ENCODE data around the gene UCK2.

UCK2 gene

DNA sequence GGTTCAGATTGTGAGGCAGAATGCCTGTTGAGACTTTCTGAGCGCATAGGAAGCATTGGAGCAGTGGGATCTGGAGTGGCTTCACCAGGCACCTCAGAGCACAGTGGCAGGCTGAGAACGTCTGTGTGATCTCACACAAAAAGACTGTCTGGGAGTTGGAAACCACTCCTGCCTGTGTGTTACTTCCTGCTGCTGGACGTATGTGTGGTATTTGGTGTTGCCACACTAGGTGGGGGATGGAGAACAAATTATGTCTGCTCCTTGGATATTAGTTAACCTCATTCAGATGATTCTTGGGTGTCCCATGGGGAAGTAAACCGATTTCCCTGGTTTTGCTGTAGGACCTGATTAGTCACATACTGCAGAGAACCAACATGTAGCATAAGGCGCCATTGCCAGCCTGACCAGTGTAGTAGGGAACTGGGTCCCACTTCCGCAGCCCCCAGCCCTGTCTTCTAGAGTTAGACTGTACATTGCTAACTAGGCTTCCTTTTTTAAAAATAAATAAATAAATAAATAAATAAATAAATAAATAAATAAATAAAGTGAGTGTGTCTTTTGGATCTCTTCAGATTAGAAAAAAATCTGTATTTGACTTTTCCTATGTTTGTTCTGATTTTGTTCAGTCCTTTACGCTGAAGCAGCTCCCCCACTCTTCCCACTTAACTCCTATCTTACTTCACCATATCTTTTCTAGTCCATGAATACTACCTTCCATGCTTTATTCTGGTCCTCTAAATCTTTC, 26.9 kb downstream of the UCK2 start:
- TF ChIP-seq TAF1 (IDR thresholded peaks at IDR 0.05; ENCODE audit: low read depth) (no peak), ZBTB7A (IDR thresholded peaks at IDR 0.05; ENCODE audit: low read depth) (no peak), TEAD4 (IDR thresholded peaks at IDR 0.05) (no peak), MAX (IDR thresholded peaks at IDR 0.05) (no peak), YY1 (IDR thresholded peaks at IDR 0.05; ENCODE audit: low read depth) (no peak), CEBPB (IDR thresholded peaks at IDR 0.05) (no peak), TCF12 (IDR thresholded peaks at IDR 0.05; ENCODE audit: low read depth) (no peak), EP300 (IDR thresholded peaks at IDR 0.05; ENCODE audit: borderline replicate concordance) (no peak), EGR1 (IDR thresholded peaks at IDR 0.05) (no peak), CREB1 (IDR thresholded peaks at IDR 0.05; ENCODE audit: low read depth) (no peak), FOXM1 (IDR thresholded peaks at IDR 0.05; ENCODE audit: borderline replicate concordance, low read depth) (no peak), NFIC (IDR thresholded peaks at IDR 0.05) (no peak), RAD21 (IDR thresholded peaks at IDR 0.05; ENCODE audit: low read depth) (no peak)
- TF ChIP-seq, protein P1, sequence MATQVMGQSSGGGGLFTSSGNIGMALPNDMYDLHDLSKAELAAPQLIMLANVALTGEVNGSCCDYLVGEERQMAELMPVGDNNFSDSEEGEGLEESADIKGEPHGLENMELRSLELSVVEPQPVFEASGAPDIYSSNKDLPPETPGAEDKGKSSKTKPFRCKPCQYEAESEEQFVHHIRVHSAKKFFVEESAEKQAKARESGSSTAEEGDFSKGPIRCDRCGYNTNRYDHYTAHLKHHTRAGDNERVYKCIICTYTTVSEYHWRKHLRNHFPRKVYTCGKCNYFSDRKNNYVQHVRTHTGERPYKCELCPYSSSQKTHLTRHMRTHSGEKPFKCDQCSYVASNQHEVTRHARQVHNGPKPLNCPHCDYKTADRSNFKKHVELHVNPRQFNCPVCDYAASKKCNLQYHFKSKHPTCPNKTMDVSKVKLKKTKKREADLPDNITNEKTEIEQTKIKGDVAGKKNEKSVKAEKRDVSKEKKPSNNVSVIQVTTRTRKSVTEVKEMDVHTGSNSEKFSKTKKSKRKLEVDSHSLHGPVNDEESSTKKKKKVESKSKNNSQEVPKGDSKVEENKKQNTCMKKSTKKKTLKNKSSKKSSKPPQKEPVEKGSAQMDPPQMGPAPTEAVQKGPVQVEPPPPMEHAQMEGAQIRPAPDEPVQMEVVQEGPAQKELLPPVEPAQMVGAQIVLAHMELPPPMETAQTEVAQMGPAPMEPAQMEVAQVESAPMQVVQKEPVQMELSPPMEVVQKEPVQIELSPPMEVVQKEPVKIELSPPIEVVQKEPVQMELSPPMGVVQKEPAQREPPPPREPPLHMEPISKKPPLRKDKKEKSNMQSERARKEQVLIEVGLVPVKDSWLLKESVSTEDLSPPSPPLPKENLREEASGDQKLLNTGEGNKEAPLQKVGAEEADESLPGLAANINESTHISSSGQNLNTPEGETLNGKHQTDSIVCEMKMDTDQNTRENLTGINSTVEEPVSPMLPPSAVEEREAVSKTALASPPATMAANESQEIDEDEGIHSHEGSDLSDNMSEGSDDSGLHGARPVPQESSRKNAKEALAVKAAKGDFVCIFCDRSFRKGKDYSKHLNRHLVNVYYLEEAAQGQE (IDR thresholded peaks at IDR 0.05; ENCODE audit: low read depth): no peak
- TF ChIP-seq, protein P2, sequence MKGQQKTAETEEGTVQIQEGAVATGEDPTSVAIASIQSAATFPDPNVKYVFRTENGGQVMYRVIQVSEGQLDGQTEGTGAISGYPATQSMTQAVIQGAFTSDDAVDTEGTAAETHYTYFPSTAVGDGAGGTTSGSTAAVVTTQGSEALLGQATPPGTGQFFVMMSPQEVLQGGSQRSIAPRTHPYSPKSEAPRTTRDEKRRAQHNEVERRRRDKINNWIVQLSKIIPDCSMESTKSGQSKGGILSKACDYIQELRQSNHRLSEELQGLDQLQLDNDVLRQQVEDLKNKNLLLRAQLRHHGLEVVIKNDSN (IDR thresholded peaks at IDR 0.05): no peak

GRCh38 chr1:165855010-165855838, 27.8 kb downstream of the UCK2 start:
- TF ChIP-seq TAF1 (IDR thresholded peaks at IDR 0.05; ENCODE audit: low read depth) (no peak), FOXM1 (IDR thresholded peaks at IDR 0.05; ENCODE audit: borderline replicate concordance, low read depth) (no peak), ZBTB7A (IDR thresholded peaks at IDR 0.05; ENCODE audit: low read depth) (no peak), YY1 (IDR thresholded peaks at IDR 0.05; ENCODE audit: low read depth) (no peak), MAX (IDR thresholded peaks at IDR 0.05) (no peak), EGR1 (IDR thresholded peaks at IDR 0.05) (no peak), CREB1 (IDR thresholded peaks at IDR 0.05; ENCODE audit: low read depth) (no peak), NFIC (IDR thresholded peaks at IDR 0.05) (no peak)
- TF ChIP-seq, protein P1 (IDR thresholded peaks at IDR 0.05; ENCODE audit: low read depth): no peak

DNA sequence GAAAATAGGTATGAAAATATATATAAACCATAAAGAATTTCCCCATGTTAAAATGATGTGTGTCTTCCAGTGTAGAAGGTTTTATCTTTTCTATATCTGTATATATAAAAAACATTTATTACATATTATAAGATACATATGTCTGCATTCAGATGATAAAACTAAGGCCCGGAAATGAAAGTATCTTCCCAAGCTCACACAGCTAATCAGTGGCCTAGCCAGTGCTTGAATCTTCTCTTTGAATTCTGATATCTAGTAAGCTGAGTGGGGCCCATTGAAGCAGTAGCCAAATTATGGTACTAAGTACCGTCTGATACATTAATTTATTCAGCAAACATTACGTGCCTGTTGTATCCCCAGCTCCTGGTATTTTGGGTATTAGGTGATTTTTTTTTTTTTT, 28.6 kb downstream of the UCK2 start:
- TF ChIP-seq YY1 (IDR thresholded peaks at IDR 0.05; ENCODE audit: low read depth): no peak
- no peak for TF ChIP-seq TEAD4 (IDR thresholded peaks at IDR 0.05)
- TF ChIP-seq FOXM1 (IDR thresholded peaks at IDR 0.05; ENCODE audit: borderline replicate concordance, low read depth): no peak
- no peak for TF ChIP-seq EGR1 (IDR thresholded peaks at IDR 0.05)
- no peak for TF ChIP-seq TCF12 (IDR thresholded peaks at IDR 0.05; ENCODE audit: low read depth)
- no peak for TF ChIP-seq RAD21 (IDR thresholded peaks at IDR 0.05; ENCODE audit: low read depth)
- TF ChIP-seq, protein P1 (IDR thresholded peaks at IDR 0.05; ENCODE audit: low read depth): no peak
- TF ChIP-seq CREB1 (IDR thresholded peaks at IDR 0.05; ENCODE audit: low read depth): no peak
- TF ChIP-seq ZBTB7A (IDR thresholded peaks at IDR 0.05; ENCODE audit: low read depth): no peak
- TF ChIP-seq, protein P2 (IDR thresholded peaks at IDR 0.05): no peak

- no peak for TF ChIP-seq EP300 (IDR thresholded peaks at IDR 0.05; ENCODE audit: borderline replicate concordance)
- TF ChIP-seq, protein P1 (IDR thresholded peaks at IDR 0.05; ENCODE audit: low read depth): no peak
- TF ChIP-seq EGR1 (IDR thresholded peaks at IDR 0.05): no peak
- TF ChIP-seq, protein P2 (IDR thresholded peaks at IDR 0.05): no peak
- no peak for TF ChIP-seq CREB1 (IDR thresholded peaks at IDR 0.05; ENCODE audit: low read depth)
- TF ChIP-seq YY1 (IDR thresholded peaks at IDR 0.05; ENCODE audit: low read depth): no peak
- no peak for TF ChIP-seq RAD21 (IDR thresholded peaks at IDR 0.05; ENCODE audit: low read depth)
- TF ChIP-seq TAF1 (IDR thresholded peaks at IDR 0.05; ENCODE audit: low read depth): no peak
- no peak for TF ChIP-seq NFIC (IDR thresholded peaks at IDR 0.05)
- TF ChIP-seq TCF12 (IDR thresholded peaks at IDR 0.05; ENCODE audit: low read depth): no peak
- TF ChIP-seq FOXM1 (IDR thresholded peaks at IDR 0.05; ENCODE audit: borderline replicate concordance, low read depth): no peak
- no peak for TF ChIP-seq CEBPB (IDR thresholded peaks at IDR 0.05)
- no peak for TF ChIP-seq TEAD4 (IDR thresholded peaks at IDR 0.05)
- no peak for TF ChIP-seq ZBTB7A (IDR thresholded peaks at IDR 0.05; ENCODE audit: low read depth)
- no peak for TF ChIP-seq MAX (IDR thresholded peaks at IDR 0.05)
Measured at GRCh38 chr1:165856606-165857005, 29.2 kb downstream of the UCK2 start.
